ENCODE measurements around the gene P3H4.

P3H4 gene

DNA sequence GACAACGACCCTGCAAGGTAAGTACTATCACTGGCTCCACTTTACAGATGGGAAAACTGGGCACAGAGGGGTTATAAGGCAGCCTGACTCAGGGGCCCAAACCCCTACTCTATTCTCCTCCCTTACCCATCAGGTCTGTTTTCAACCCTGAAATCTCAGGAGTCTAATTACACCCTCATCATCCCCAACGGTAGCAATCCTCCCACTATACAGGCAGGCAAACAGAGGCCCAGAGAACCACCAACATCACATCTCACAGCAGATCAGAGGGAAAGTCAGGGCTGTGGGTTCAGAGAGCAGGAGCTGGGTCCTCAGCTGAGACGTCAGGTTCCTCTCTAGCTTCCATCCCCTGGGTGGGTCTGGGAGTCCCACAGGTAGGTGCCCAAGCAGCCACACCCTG is 41.8 kb downstream of the P3H4 start:
- DNase-seq (ENCODE audit: low read depth in 2 of 2): no peak

DNA sequence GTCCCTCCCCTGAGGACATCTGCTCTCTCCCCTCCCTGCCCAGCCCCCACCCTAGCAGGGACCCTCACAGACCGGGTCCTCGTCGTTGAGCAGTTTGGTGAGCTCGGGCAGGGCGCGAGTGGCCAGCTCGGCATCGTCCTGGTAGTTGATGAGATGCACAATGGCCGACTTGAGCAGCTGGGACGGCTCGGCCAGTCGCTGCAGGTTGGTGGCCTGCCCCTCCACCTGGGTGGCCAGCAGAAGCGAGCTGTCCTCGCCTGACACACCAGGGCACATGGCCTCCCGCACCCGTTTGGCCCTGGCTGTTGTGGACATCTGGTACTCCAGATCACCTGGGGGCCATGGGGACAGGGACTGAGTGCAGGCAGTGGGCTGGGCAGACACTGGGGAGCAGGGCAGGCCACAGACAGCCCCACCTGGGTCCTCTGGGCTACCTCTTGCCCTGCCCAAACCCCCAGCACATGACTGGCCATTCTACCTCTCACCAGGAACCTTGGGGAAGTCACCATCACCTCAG is 42.3 kb downstream of the P3H4 start:
- no peak for DNase-seq (ENCODE audit: low read depth in 2 of 2)

- no peak for DNase-seq (ENCODE audit: low read depth in 2 of 2)
Measured at GRCh38 chr17:41768682-41769288, 43.0 kb downstream of the P3H4 start.

DNA sequence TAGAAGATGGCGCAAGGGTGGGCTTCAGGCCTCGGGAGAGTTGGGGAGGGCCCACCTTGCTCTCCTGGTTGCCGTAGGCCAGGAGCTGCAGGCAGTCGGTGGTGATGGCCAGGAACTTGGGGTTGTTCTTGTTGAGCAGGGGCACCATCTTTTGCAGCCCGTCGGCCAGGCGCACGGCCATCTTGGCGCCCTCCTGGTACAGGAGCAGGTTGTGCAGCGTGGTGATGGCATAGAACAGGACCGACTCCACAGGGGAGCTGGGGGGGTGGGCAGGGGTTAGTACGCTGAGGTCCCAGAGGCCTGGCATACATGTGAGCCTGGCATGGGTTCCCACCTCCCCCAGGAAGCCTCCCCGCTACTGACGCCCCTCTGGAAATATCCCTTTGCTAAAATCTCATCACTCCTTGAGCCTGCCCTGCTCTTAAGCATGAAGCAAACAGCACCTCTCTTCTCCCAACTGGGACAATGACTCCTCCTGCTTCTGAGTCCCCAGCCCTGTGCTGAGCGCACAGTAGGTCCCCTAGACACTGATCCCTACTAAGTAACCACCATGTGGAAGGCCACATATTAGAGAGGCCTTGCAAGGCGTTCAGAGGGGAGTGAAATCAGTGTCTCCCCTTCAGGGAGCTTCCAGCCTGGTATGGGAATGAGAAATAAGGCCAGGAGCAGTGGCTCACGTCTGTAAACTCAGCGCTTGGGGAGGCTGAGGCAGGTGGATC is 44.3 kb downstream of the P3H4 start:
- DNase-seq (ENCODE audit: low read depth in 2 of 2): no peak

GRCh38 chr17:41766135-41766534 is 45.6 kb downstream of the P3H4 start:
- DNase-seq (ENCODE audit: low read depth in 2 of 2): no peak

DNA sequence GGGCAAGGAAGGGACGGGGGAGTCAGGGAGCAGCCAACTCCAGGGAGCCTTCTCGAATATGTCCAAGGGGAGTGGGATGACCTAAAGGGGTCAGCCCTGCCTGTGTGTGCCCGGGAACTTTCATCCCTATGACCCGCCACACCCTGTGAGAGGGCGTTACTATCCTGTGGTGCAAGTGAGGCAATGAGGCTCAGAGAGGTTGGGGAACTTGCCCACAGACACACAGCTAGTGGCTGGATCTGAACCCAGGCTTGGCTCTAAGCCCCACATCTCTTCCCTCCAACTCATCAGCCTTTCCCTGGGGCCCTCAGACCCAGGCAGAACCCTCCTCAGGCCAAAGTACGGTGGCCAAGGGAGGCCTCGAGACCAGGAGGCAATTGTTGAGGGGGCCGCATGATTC is 48.4 kb downstream of the P3H4 start:
- no peak for DNase-seq (ENCODE audit: low read depth in 2 of 2)

GRCh38 chr17:41762841-41763240 is 48.9 kb downstream of the P3H4 start:
- DNase-seq (ENCODE audit: low read depth in 2 of 2): no peak

GRCh38 chr17:41762391-41762790 is 49.4 kb downstream of the P3H4 start:
- DNase-seq (ENCODE audit: low read depth in 2 of 2): no peak

GRCh38 chr17:41760878-41761277 is 50.9 kb downstream of the P3H4 start:
- no peak for DNase-seq (ENCODE audit: low read depth in 2 of 2)

- no peak for DNase-seq (ENCODE audit: low read depth in 2 of 2)
Measured at GRCh38 chr17:41758601-41759000, 53.1 kb downstream of the P3H4 start.

DNA sequence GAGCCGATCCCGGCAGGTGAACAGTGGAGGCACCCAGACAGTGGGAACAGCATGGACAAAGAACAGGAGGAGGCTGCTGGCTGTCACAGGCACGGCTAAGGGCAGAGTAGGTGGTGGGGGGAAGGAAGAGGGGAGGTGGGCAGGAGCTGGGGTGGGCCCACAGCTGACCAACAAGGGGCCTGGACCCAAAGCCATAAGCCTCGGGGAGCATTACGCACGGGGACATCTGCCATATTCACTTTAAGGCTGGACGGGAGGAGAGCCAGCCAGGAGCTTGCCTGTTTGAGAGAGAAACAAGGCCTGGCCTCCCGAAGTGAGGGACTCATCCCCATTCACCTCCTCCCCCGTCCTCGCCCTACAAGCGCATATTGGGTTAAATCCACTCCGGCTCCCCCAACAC is 57.7 kb downstream of the P3H4 start:
- DNase-seq (ENCODE audit: low read depth in 2 of 2): no peak
